ENCODE measurements around the gene RBMS1. TPM values are rescaled to one million over a fixed set of nuclear protein-coding genes. Genes with fewer than 3 reads are reported as not detected.

RBMS1 gene
- total and polyA plus RNA-seq, 2 of the 4 experiments (the other 2 are of a cell fraction), result 43.5 to 64.9 TPM

DNA sequence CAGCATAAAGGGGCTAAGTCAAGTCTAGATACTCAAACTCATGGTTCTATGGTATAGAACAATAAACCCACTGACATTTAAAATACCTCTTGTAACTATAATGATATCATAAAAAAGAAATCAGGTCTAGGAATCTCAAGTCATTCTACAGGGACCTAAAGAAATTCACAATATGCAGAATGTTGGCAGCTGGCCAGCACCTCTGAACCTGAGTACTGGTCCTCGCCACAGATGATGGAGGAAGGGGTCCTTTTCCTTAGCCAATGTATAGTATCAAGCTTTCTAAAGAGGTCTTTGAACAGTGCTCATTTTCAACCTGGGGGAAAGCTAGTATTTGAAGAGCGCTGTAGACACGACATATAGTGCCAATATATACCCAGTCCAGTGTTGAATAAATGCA lies 185.1 kb downstream of the RBMS1 start:
- Histone ChIP-seq H3K9me1 (ENCODE audit: insufficient read depth, low read length) (peaks cover 22% of the 10 kb centered on the region), H3K14ac (replicated peaks; ENCODE audit: low read depth, low read length) (peak overlapping the region; percentile 27; the same call in 1 of the 2 replicates), H3K27ac (ENCODE audit: insufficient read depth, low read length) (0 out of 2 replicates have a peak overlapping the region, but pooled peaks have one; percentile 14), H3K9ac (ENCODE audit: low read depth, low read length) (no peak overlapping the region), H2BK5ac (ENCODE audit: low read depth, low read length, poor library complexity, severe bottlenecking) (peak overlapping the region; percentile 55), H3K4me1 (ENCODE audit: control insufficient read depth, insufficient read depth, low read length) (peaks cover 27% of the 10 kb centered on the region), H3K56ac (ENCODE audit: extremely low read depth, insufficient read depth, low read length) (no peak overlapping the region), H4K20me1 (ENCODE audit: insufficient read depth, low read length) (peaks cover 22% of the 10 kb centered on the region; the same call in 1 of the 2 replicates), H2AFZ (replicated peaks; ENCODE audit: low read length, poor library complexity) (no peak overlapping the region), H2BK120ac (ENCODE audit: low read depth, low read length) (peak overlapping the region; percentile 54; the same call in 1 of the 2 replicates), H3K27me3 (ENCODE audit: control insufficient read depth, insufficient read depth, low read length) (no peaks in the 10 kb centered on the region), H3K18ac (ENCODE audit: low read depth, low read length) (no peak overlapping the region), H3K4me3 (ENCODE audit: insufficient read depth, low read depth, low read length) (no peak overlapping the region), H4K91ac (ENCODE audit: insufficient read depth, low read depth, low read length) (0 out of 2 replicates have a peak overlapping the region, but pooled peaks have one; percentile 24), H2BK20ac (ENCODE audit: low read depth, low read length) (peak overlapping the region; percentile 65; the same call in 1 of the 2 replicates), H3K79me1 (ENCODE audit: low read depth in 1 of 2, low read length in 2 of 2) (peaks cover 38 to 68% of the 10 kb centered on the region in 2 experiments), H2AK9ac (replicated peaks; ENCODE audit: low read depth, low read length, poor library complexity) (no peak overlapping the region), H2AK5ac (ENCODE audit: low read depth, low read length) (peak overlapping the region; percentile 75; the same call in 1 of the 2 replicates), H3K9me3 (ENCODE audit: control insufficient read depth, insufficient read depth, low read length) (no peaks in the 10 kb centered on the region), H2BK15ac (ENCODE audit: low read depth, low read length) (no peak overlapping the region), H3K36me3 (ENCODE audit: control insufficient read depth, insufficient read depth, low read length) (peaks cover 21% of the 10 kb centered on the region), H4K5ac (ENCODE audit: low read depth, low read length) (no peak overlapping the region), H4K8ac (ENCODE audit: low read depth in 2 of 2, low read length in 2 of 2) (peak overlapping the region in 1 of 2 experiments; percentile 1; a peak in 1 of 4 replicates), H3K4ac (ENCODE audit: low read depth, low read length) (peak overlapping the region; percentile 65), H3K23ac (ENCODE audit: low read depth, low read length) (0 out of 2 replicates have a peak overlapping the region, but pooled peaks have one; percentile 60), H3K4me2 (ENCODE audit: low read depth, low read length) (no peak overlapping the region)
- in situ Hi-C loops (cut with MboI; ENCODE audit: low sequenced_read_pairs), result no loop called here
- intact Hi-C loops (cut with micrococcal nuclease), result no loop called here
- no TSS peak for BruUV-seq (replicated peaks)
- no CpG with 5 or more reads among the region's 3 CpGs for WGBS, 2 experiments (ENCODE audit: extremely low coverage in 2 of 2, insufficient read length in 1 of 2)
- ChIA-PET CTCF (interaction anchor here (0.6 kb wide), 1 partner anchor 196 kb away, joined by 5 read pairs; no protein-coding TSS in a partner anchor), POLR2A (ENCODE audit: unreplicated experiment) (interaction anchor here (0.6 kb wide), 1 partner anchor 20 kb away, joined by 5 read pairs; no protein-coding TSS in a partner anchor)
- dilution Hi-C loops (cut with HindIII; ENCODE audit: low sequenced_read_pairs, unreplicated experiment), result no loop called here
- no peak for TF ChIP-seq RAD21 (IDR thresholded peaks at IDR 0.05; ENCODE audit: low read length)
- TF ChIP-seq, protein P1, sequence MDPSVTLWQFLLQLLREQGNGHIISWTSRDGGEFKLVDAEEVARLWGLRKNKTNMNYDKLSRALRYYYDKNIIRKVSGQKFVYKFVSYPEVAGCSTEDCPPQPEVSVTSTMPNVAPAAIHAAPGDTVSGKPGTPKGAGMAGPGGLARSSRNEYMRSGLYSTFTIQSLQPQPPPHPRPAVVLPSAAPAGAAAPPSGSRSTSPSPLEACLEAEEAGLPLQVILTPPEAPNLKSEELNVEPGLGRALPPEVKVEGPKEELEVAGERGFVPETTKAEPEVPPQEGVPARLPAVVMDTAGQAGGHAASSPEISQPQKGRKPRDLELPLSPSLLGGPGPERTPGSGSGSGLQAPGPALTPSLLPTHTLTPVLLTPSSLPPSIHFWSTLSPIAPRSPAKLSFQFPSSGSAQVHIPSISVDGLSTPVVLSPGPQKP (IDR thresholded peaks at IDR 0.05; ENCODE audit: borderline replicate concordance, low read depth, low read length), result no peak
- no peak for TF ChIP-seq MAZ (IDR thresholded peaks at IDR 0.05; ENCODE audit: borderline replicate concordance, low read depth, low read length)
- TF ChIP-seq BHLHE40 (IDR thresholded peaks at IDR 0.05; ENCODE audit: low read depth, low read length), result no peak
- TF ChIP-seq RFX5 (IDR thresholded peaks at IDR 0.05; ENCODE audit: low read depth, low read length), result no peak
- DNase-seq (no peak), ATAC-seq (ENCODE audit: low read depth) (no peak)

Data from IMR-90 (cell line).